H1 (cell line): ENCODE results near the gene MAN1C1. TPM values are rescaled to one million over a fixed set of nuclear protein-coding genes. Genes with fewer than 3 reads are reported as not detected.

Experiments
- CTCF ChIA-PET: fragments of 300-600 bp; sonication (Branson Sonifier 250); formaldehyde crosslinking; loops from one replicate; lab custom pipeline; 2021; ENCODE audit not compliant: partially characterized antibody; lab: Charles Lee
- POLR2A ChIA-PET: fragments of 300-600 bp; sonication (Branson Sonifier 250); formaldehyde crosslinking; loops from one replicate; lab custom pipeline; 2021; ENCODE audit warnings: inconsistent platforms; ENCODE audit not compliant: partially characterized antibody; lab: Charles Lee
- DNase-seq, 2 experiments: peaks; one replicate each; pipeline versions ENCODE4 v3.0.0 to v3.0.0-alpha.2; 2010 to 2022; ENCODE audit warnings: low spot score in 2 of 2, low read depth in 1 of 2, mixed read lengths in 1 of 2
- FAIRE-seq: peaks from 2 replicates; lab custom pipeline; 2011; peaks lifted over from hg19 to GRCh38; lab: Jason Lieb, UNC
- H2AFZ ChIP-seq: 2 replicates; pipeline ENCODE4 v1.8.1; 2012; ENCODE audit warnings: low read length, inconsistent platforms
- H2AK5ac ChIP-seq: 2 replicates; pipeline ENCODE4 v1.6.1; 2013; ENCODE audit warnings: low read depth, low read length
- H2BK120ac ChIP-seq: replicated peaks from 2 replicates; pipeline ENCODE3; 2013; ENCODE audit warnings: low read depth, low read length, inconsistent platforms
- H2BK12ac ChIP-seq: 2 replicates; pipeline ENCODE4 v1.6.1; 2013; ENCODE audit warnings: low read depth, low read length
- H2BK15ac ChIP-seq: 2 replicates; pipeline ENCODE4 v1.6.1; 2013; ENCODE audit warnings: low read length
- H2BK20ac ChIP-seq: 2 replicates; pipeline ENCODE4 v1.6.1; 2013; ENCODE audit warnings: low read length
- H2BK5ac ChIP-seq: 2 replicates; pipeline ENCODE4 v1.6.1; 2013; ENCODE audit warnings: low read depth, low read length
- H3K14ac ChIP-seq: 2 replicates; pipeline ENCODE4 v1.6.1; 2013; ENCODE audit warnings: inconsistent platforms; ENCODE audit not compliant: insufficient read length
- H3K18ac ChIP-seq: 2 replicates; pipeline ENCODE4 v1.6.1; 2013; ENCODE audit warnings: low read length; ENCODE audit errors: extremely low read depth
- H3K23ac ChIP-seq: 2 replicates; pipeline ENCODE4 v1.6.1; 2013; ENCODE audit warnings: inconsistent platforms; ENCODE audit not compliant: insufficient read length
- H3K23me2 ChIP-seq: 2 replicates; pipeline ENCODE4 v1.6.1; 2013; ENCODE audit warnings: low read depth, low read length
- H3K27ac ChIP-seq: 2 replicates; pipeline ENCODE4 v1.6.1; 2011; ENCODE audit warnings: low read depth, low read length, inconsistent platforms
- H3K27me3 ChIP-seq, 4 experiments: replicated peaks in 1 of 4; 1 replicate in 1 of 4; 2 replicates in 3 of 4; pipeline versions ENCODE4 v1.6.1 to v1.8.1; 2011 to 2013; ENCODE audit warnings: low read length in 3 of 4, mild to moderate bottlenecking in 3 of 4, inconsistent platforms in 2 of 4, mixed read lengths in 2 of 4, moderate library complexity in 1 of 4; ENCODE audit not compliant: control insufficient read depth in 3 of 4, insufficient read depth in 3 of 4; ENCODE audit errors: extremely low read depth in 1 of 4
- H3K36me3 ChIP-seq, 4 experiments: 2 replicates each; pipeline versions ENCODE4 v1.6.1 to v1.8.1; 2011 to 2013; ENCODE audit warnings: mild to moderate bottlenecking in 4 of 4, low read length in 3 of 4, moderate library complexity in 2 of 4, control low read depth in 1 of 4, inconsistent platforms in 1 of 4; ENCODE audit not compliant: insufficient read depth in 4 of 4, control insufficient read depth in 2 of 4
- H3K4ac ChIP-seq: replicated peaks from 2 replicates; pipeline ENCODE3; 2013; ENCODE audit warnings: low read length, low read depth, mixed read lengths, inconsistent platforms; ENCODE audit not compliant: insufficient read length
- H3K4me1 ChIP-seq, 4 experiments: replicated peaks in 1 of 4; 1 replicate in 1 of 4; 2 replicates in 3 of 4; pipeline versions ENCODE4 v1.6.1 to v1.8.1; 2011 to 2013; ENCODE audit warnings: low read length in 3 of 4, inconsistent platforms in 2 of 4, mixed read lengths in 1 of 4; ENCODE audit not compliant: insufficient read depth in 4 of 4, control insufficient read depth in 3 of 4
- H3K4me2 ChIP-seq, 2 experiments: 2 replicates each; pipeline versions ENCODE4 v1.6.1 to v1.8.1; 2011 to 2013; ENCODE audit warnings: low read depth in 2 of 2, low read length in 2 of 2, control low read depth in 1 of 2, inconsistent platforms in 1 of 2, mild to moderate bottlenecking in 1 of 2; ENCODE audit not compliant: insufficient read depth in 1 of 2
- H3K4me3 ChIP-seq, 4 experiments: fragments of 200-600, 300-600 bp in 1 of 4; sonication (generic), shearing (Covaris generic), sonication (Bioruptor Twin) in 1 of 4; 2 replicates each; pipeline versions ENCODE4 v1.5.1 to v1.8.1; 2011 to 2016; ENCODE audit warnings: low read length in 4 of 4, low read depth in 3 of 4, control low read depth in 2 of 4, inconsistent platforms in 2 of 4, mild to moderate bottlenecking in 2 of 4, mixed read lengths in 1 of 4, moderate library complexity in 1 of 4; ENCODE audit not compliant: insufficient read depth in 2 of 4; ENCODE audit errors: extremely low read depth in 1 of 4
- H3K56ac ChIP-seq: replicated peaks from 2 replicates; pipeline ENCODE3; 2013; ENCODE audit warnings: low read depth, mild to moderate bottlenecking, mixed read lengths, low read length, inconsistent platforms; ENCODE audit not compliant: insufficient read length
- H3K79me1 ChIP-seq: 2 replicates; pipeline ENCODE4 v1.6.1; 2013; ENCODE audit warnings: low read depth, low read length, control low read depth
- H3K79me2 ChIP-seq, 2 experiments: 2 replicates each; pipeline versions ENCODE4 v1.6.1 to v1.8.1; 2012 to 2013; ENCODE audit warnings: low read length in 2 of 2, mild to moderate bottlenecking in 2 of 2, inconsistent platforms in 1 of 2; ENCODE audit not compliant: insufficient read depth in 2 of 2, control insufficient read depth in 1 of 2
- H3K9ac ChIP-seq, 4 experiments: replicated peaks in 1 of 4; 1 replicate in 1 of 4; 2 replicates in 3 of 4; pipeline versions ENCODE4 v1.6.1 to v1.8.1; 2011 to 2013; ENCODE audit warnings: low read depth in 3 of 4, low read length in 3 of 4, control low read depth in 2 of 4, mild to moderate bottlenecking in 2 of 4, moderate library complexity in 2 of 4, inconsistent platforms in 1 of 4; ENCODE audit errors: extremely low read depth in 1 of 4
- H3K9me3 ChIP-seq, 2 experiments: 2 replicates each; pipeline versions ENCODE4 v1.6.1 to v1.8.1; 2012 to 2013; ENCODE audit warnings: mild to moderate bottlenecking in 2 of 2, moderate library complexity in 2 of 2, control low read depth in 1 of 2, inconsistent platforms in 1 of 2, low read depth in 1 of 2, low read length in 1 of 2, mixed read lengths in 1 of 2; ENCODE audit not compliant: insufficient read depth in 2 of 2
- H4K20me1 ChIP-seq, 2 experiments: replicated peaks in 1 of 2; 2 replicates each; pipeline versions ENCODE3 to v1.8.1; 2011 to 2013; ENCODE audit warnings: inconsistent platforms in 2 of 2, low read length in 2 of 2, mild to moderate bottlenecking in 1 of 2; ENCODE audit not compliant: insufficient read depth in 2 of 2, control insufficient read depth in 1 of 2
- H4K5ac ChIP-seq: 2 replicates; pipeline ENCODE4 v1.6.1; 2013; ENCODE audit warnings: low read length, low read depth, mixed read lengths, inconsistent platforms; ENCODE audit not compliant: insufficient read length
- H4K8ac ChIP-seq: 2 replicates; pipeline ENCODE4 v1.8.0; 2013; ENCODE audit warnings: mild to moderate bottlenecking, moderate library complexity, low read length, inconsistent platforms; ENCODE audit not compliant: insufficient read depth; ENCODE audit errors: extremely low read depth
- H4K91ac ChIP-seq: replicated peaks from 2 replicates; pipeline ENCODE3; 2013; ENCODE audit warnings: low read length, mixed read lengths, inconsistent platforms; ENCODE audit not compliant: insufficient read length
- POLR2A ChIP-seq, 2 experiments: IDR thresholded peaks; 1 replicate in 1 of 2; 2 replicates in 1 of 2; pipeline ENCODE4 v1.6.1; 2011; ENCODE audit warnings: low read depth in 2 of 2, low read length in 2 of 2, mild to moderate bottlenecking in 2 of 2; ENCODE audit errors: control extremely low read depth in 1 of 2
- TEAD4 ChIP-seq: IDR thresholded peaks from 2 replicates; pipeline ENCODE4 v1.6.1; 2012; ENCODE audit warnings: low read depth, low read length, inconsistent platforms, mixed read lengths
- WGBS, 2 experiments: shearing (Covaris generic) in 1 of 2; methylation state at CpG; one replicate each; pipeline versions ENCODE4 v1.1.6 to v1.1.7; 2013 to 2015; ENCODE audit warnings: low lambda C conversion rate in 2 of 2, mixed read lengths in 2 of 2, inconsistent platforms in 1 of 2, low coverage in 1 of 2, missing lambda C conversion rate in 1 of 2; ENCODE audit not compliant: insufficient replicate concordance in 2 of 2, insufficient coverage in 1 of 2, insufficient read length in 1 of 2; ENCODE audit errors: extremely low coverage in 1 of 2, missing lambda C conversion rate in 1 of 2; 5-methylcytosine and 5-hydroxymethylcytosine counted together
- polyA plus RNA-seq, 7 experiments: library from polyadenylated mRNA; depleted of rRNA in 3 of 7; stranded (reverse) in 5 of 7; unstranded in 2 of 7; fragments of >200 nt in 5 of 7; fragments of 200-250 nt in 2 of 7; gene quantifications; 1 replicate in 5 of 7; 2 replicates in 1 of 7; 4 replicates in 1 of 7; pipeline versions ENCODE4 v1.2.1 to v1.2.3, GENCODE V29; 2011 to 2013; ENCODE audit warnings: missing spikeins in 2 of 7, mixed read lengths in 2 of 7
- total RNA-seq: library from RNA; stranded (reverse); fragmentation: NEBNext Ultra II Directional; extraction: Animal tissue kit (Norgen Biotek cat#: 25700); gene quantifications from 2 replicates; pipeline ENCODE4 v1.2.1, GENCODE V29; 2021

Gene MAN1C1
- total and polyA plus RNA-seq, 2 of the 8 experiments (the other 6 are each of a cell fraction or from before 2014, with no cell fraction given): 7.8 to 15.2 TPM

DNA sequence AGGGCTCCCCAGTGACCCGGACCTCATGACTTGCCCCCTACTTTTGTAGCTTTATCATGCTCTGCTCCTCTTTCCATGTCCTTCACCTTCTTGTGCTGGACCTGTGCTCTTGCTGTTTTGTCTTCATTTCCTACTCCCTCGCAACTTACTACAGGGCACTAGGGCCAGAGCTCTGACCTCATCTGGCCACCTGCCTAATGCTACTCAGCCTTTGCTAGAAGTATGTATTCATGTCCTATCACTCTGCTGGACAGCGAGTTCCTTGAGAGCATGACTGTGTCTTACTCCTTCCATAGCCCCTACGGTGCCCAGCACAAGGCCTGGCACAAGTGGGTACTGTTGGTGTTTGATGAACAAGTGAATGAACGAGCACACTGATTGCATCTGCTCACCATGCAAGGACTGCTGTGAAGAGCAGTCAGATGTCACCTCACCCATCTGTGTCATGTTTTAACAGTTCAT is 205.1 kb downstream of the MAN1C1 start:
- no peak overlapping the region for H3K18ac ChIP-seq
- H4K91ac ChIP-seq: no peak overlapping the region
- 86% methylated on average over 5 of the region's 5 CpGs; no CpG with 5 or more reads in 1 of the 2 experiments for WGBS, 2 experiments
- ChIA-PET CTCF (interaction anchor here (0.6 to 2.7 kb wide), 9 partner anchors 10 to 768 kb away, joined by 3 to 11 read pairs (median 3); partner anchors contain the start of gene PAFAH2), POLR2A (interaction anchor here (1.1 to 5.5 kb wide), 7 partner anchors 12 to 208 kb away, joined by 3 to 32 read pairs (median 3); partner anchors contain the start of gene PAQR7)
- no peak for FAIRE-seq
- H3K23me2 ChIP-seq: peaks cover 12% of the 10 kb centered on the region
- H2BK5ac ChIP-seq: no peak overlapping the region
- H3K79me2 ChIP-seq: peaks cover 0 to 3% of the 10 kb centered on the region in 2 experiments; a peak in 1 of 4 replicates
- no peaks in the 10 kb centered on the region for H3K36me3 ChIP-seq
- H2AK5ac ChIP-seq: no peak overlapping the region
- H3K27me3 ChIP-seq: peaks cover 0 to 6% (median 2%) of the 10 kb centered on the region in 4 experiments; a peak in 4 of 7 replicates
- H3K4me1 ChIP-seq: peaks cover 12 to 25% (median 15%) of the 10 kb centered on the region in 4 experiments
- H3K9me3 ChIP-seq: no peaks in the 10 kb centered on the region
- peaks cover 8% of the 10 kb centered on the region; the same call in 1 of the 2 replicates for H3K79me1 ChIP-seq
- H3K23ac ChIP-seq: no peak overlapping the region
- H3K4ac ChIP-seq: no peak overlapping the region
- H4K20me1 ChIP-seq: peaks cover 11 to 13% of the 10 kb centered on the region in 2 experiments
- no peak overlapping the region for H2BK20ac ChIP-seq
- DNase-seq: no peak
- peak overlapping the region; percentile 90 to 93; a peak in 2 of 4 replicates for H3K4me2 ChIP-seq
- no peak overlapping the region for H4K5ac ChIP-seq
- H2BK12ac ChIP-seq: no peak overlapping the region
- H2BK15ac ChIP-seq: no peak overlapping the region
- no peak overlapping the region for H3K9ac ChIP-seq
- H3K14ac ChIP-seq: no peak overlapping the region
- peak overlapping the region in 2 of 4 experiments; percentile 75 to 80; a peak in 2 of 8 replicates for H3K4me3 ChIP-seq
- no peak overlapping the region for H3K56ac ChIP-seq
- no peak overlapping the region for H2AFZ ChIP-seq
- H3K27ac ChIP-seq: no peak overlapping the region
- no peak overlapping the region for H4K8ac ChIP-seq
- no peak overlapping the region for H2BK120ac ChIP-seq
- TF ChIP-seq TEAD4 (no peak), POLR2A (IDR thresholded peaks at IDR 0.05; ENCODE audit: control extremely low read depth in 1 of 2, low read depth in 2 of 2, low read length in 2 of 2) (peak in 1 of 2 experiments; percentile 42; a peak in 1 of 3 replicates)
